CD4-positive, alpha-beta T cell treated with Interleukin-17A for 4 hours (primary cell): ENCODE results near the gene CELSR1.

Experiments used
- DNase-seq: peaks from one replicate; pipeline ENCODE4 v3.0.0-alpha.2; 2020; ENCODE audit warnings: mixed read lengths

CELSR1 gene

GRCh38 chr22:46457502-46458488, 79.6 kb downstream of the CELSR1 start:
- no peak for DNase-seq

- no peak for DNase-seq
Observed at GRCh38 chr22:46456818-46457163, 80.6 kb downstream of the CELSR1 start.

- no peak for DNase-seq
Observed at GRCh38 chr22:46455446-46455845, 82.0 kb downstream of the CELSR1 start.

- DNase-seq: no peak
Observed at GRCh38 chr22:46454504-46455269, 82.7 kb downstream of the CELSR1 start.

GRCh38 chr22:46453829-46454503, 83.5 kb downstream of the CELSR1 start:
- no peak for DNase-seq

- no peak for DNase-seq
Observed at GRCh38 chr22:46453006-46453828, 84.2 kb downstream of the CELSR1 start.

- DNase-seq: no peak
Observed at GRCh38 chr22:46452195-46453005, 85.0 kb downstream of the CELSR1 start.

- no peak for DNase-seq
Observed at GRCh38 chr22:46451741-46452140, 85.7 kb downstream of the CELSR1 start.

- no peak for DNase-seq
Observed at GRCh38 chr22:46450931-46451561, 86.4 kb downstream of the CELSR1 start.

GRCh38 chr22:46449974-46450745, 87.3 kb downstream of the CELSR1 start:
- no peak for DNase-seq

- DNase-seq: no peak
Observed at GRCh38 chr22:46449116-46449691, 88.2 kb downstream of the CELSR1 start.

GRCh38 chr22:46448333-46448732, 89.1 kb downstream of the CELSR1 start:
- DNase-seq: no peak

GRCh38 chr22:46447906-46448305, 89.5 kb downstream of the CELSR1 start:
- DNase-seq: no peak

- no peak for DNase-seq
Observed at GRCh38 chr22:46446799-46447198, 90.6 kb downstream of the CELSR1 start.

- DNase-seq: no peak
Observed at GRCh38 chr22:46445771-46446420, 91.5 kb downstream of the CELSR1 start.

- no peak for DNase-seq
Observed at GRCh38 chr22:46444390-46444854, 93.0 kb downstream of the CELSR1 start.

GRCh38 chr22:46443850-46444389, 93.5 kb downstream of the CELSR1 start:
- DNase-seq: no peak

- DNase-seq: no peak
Observed at GRCh38 chr22:46442217-46442853, 95.1 kb downstream of the CELSR1 start.
